ENCODE results near the gene USP13.
A peak's percentile ranks its signal among the peaks of the same experiment; 100 is the strongest.

The USP13 gene

GRCh38 chr3:179811321-179812095 lies 158.7 kb downstream of the USP13 start:
- H3K36me3 ChIP-seq (ENCODE audit: insufficient read depth): no peaks in the 10 kb centered on the region
- H3K27me3 ChIP-seq (ENCODE audit: insufficient read depth, low read depth): no peaks in the 10 kb centered on the region
- no peaks in the 10 kb centered on the region for H4K20me1 ChIP-seq (ENCODE audit: insufficient read depth)
- no peak overlapping the region for H3K27ac ChIP-seq
- no peak overlapping the region for H3K4me3 ChIP-seq (IDR thresholded peaks at IDR 0.05; ENCODE audit: insufficient read depth, low read depth, low read length)
- H3K4me2 ChIP-seq: no peak overlapping the region
- no peaks in the 10 kb centered on the region for H3K79me2 ChIP-seq (ENCODE audit: insufficient read depth, low read depth)
- H3K9ac ChIP-seq: no peak overlapping the region
- H3K4me1 ChIP-seq (ENCODE audit: low read depth, poor library complexity, severe bottlenecking): no peaks in the 10 kb centered on the region
- peak overlapping the region; percentile 45 for H2AFZ ChIP-seq (ENCODE audit: low read depth)
- TF ChIP-seq, protein P1, sequence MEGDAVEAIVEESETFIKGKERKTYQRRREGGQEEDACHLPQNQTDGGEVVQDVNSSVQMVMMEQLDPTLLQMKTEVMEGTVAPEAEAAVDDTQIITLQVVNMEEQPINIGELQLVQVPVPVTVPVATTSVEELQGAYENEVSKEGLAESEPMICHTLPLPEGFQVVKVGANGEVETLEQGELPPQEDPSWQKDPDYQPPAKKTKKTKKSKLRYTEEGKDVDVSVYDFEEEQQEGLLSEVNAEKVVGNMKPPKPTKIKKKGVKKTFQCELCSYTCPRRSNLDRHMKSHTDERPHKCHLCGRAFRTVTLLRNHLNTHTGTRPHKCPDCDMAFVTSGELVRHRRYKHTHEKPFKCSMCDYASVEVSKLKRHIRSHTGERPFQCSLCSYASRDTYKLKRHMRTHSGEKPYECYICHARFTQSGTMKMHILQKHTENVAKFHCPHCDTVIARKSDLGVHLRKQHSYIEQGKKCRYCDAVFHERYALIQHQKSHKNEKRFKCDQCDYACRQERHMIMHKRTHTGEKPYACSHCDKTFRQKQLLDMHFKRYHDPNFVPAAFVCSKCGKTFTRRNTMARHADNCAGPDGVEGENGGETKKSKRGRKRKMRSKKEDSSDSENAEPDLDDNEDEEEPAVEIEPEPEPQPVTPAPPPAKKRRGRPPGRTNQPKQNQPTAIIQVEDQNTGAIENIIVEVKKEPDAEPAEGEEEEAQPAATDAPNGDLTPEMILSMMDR (conservative IDR thresholded peaks at IDR 0.05; ENCODE audit: low read depth, low read length): peak; percentile 83

DNA sequence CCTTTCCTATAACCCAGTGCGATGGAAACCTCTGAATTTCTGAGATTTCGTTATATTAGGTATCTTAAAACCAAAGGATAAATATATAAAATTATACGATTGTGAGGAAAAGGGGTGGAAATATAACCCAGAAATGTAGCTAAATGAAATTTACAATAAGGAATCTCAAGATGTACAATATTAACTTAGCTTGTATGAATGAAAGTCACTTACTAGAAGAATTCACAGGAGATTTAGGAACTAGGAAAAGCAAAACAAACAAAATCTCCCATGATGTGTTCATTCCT lies 159.2 kb downstream of the USP13 start:
- Histone ChIP-seq H3K27me3 (ENCODE audit: insufficient read depth, low read depth) (no peaks in the 10 kb centered on the region), H3K36me3 (ENCODE audit: insufficient read depth) (no peaks in the 10 kb centered on the region), H4K20me1 (ENCODE audit: insufficient read depth) (no peaks in the 10 kb centered on the region), H3K4me3 (IDR thresholded peaks at IDR 0.05; ENCODE audit: insufficient read depth, low read depth, low read length) (no peak overlapping the region), H3K4me2 (no peak overlapping the region), H3K79me2 (ENCODE audit: insufficient read depth, low read depth) (no peaks in the 10 kb centered on the region), H3K4me1 (ENCODE audit: low read depth, poor library complexity, severe bottlenecking) (no peaks in the 10 kb centered on the region), H3K9ac (no peak overlapping the region), H2AFZ (ENCODE audit: low read depth) (no peak overlapping the region), H3K27ac (no peak overlapping the region)
- TF ChIP-seq, protein P1 (conservative IDR thresholded peaks at IDR 0.05; ENCODE audit: low read depth, low read length): no peak

DNA sequence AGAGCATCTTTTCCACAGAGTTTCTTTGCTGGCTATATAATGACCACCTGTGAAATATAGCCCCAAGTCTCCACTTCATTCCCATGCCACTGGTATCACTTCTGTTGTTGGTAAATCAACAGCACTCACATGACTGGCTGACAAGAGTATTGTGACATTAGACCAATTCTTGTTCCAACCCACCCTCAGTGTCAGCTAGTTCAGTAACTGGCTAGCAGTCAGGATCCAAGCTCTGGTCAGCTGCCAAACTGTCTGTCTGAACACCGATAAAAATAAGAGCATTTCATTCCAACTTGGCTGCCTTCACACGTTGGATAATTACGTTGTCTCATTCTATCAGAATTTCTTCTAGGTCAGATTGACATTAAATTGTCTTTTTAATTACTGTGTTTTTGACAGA lies 166.5 kb downstream of the USP13 start:
- Histone ChIP-seq H3K79me2 (ENCODE audit: insufficient read depth, low read depth) (no peaks in the 10 kb centered on the region), H2AFZ (ENCODE audit: low read depth) (no peak overlapping the region), H3K36me3 (ENCODE audit: insufficient read depth) (no peaks in the 10 kb centered on the region), H4K20me1 (ENCODE audit: insufficient read depth) (no peaks in the 10 kb centered on the region), H3K9ac (no peak overlapping the region), H3K4me1 (ENCODE audit: low read depth, poor library complexity, severe bottlenecking) (no peaks in the 10 kb centered on the region), H3K4me2 (no peak overlapping the region), H3K27ac (no peak overlapping the region), H3K27me3 (ENCODE audit: insufficient read depth, low read depth) (no peaks in the 10 kb centered on the region), H3K4me3 (IDR thresholded peaks at IDR 0.05; ENCODE audit: insufficient read depth, low read depth, low read length) (no peak overlapping the region)
- TF ChIP-seq, protein P1 (conservative IDR thresholded peaks at IDR 0.05; ENCODE audit: low read depth, low read length): no peak

- no peak overlapping the region for H3K4me2 ChIP-seq
- H4K20me1 ChIP-seq (ENCODE audit: insufficient read depth): no peaks in the 10 kb centered on the region
- no peaks in the 10 kb centered on the region for H3K27me3 ChIP-seq (ENCODE audit: insufficient read depth, low read depth)
- H3K79me2 ChIP-seq (ENCODE audit: insufficient read depth, low read depth): no peaks in the 10 kb centered on the region
- no peak overlapping the region for H2AFZ ChIP-seq (ENCODE audit: low read depth)
- no peak overlapping the region for H3K9ac ChIP-seq
- no peak overlapping the region for H3K4me3 ChIP-seq (IDR thresholded peaks at IDR 0.05; ENCODE audit: insufficient read depth, low read depth, low read length)
- no peaks in the 10 kb centered on the region for H3K4me1 ChIP-seq (ENCODE audit: low read depth, poor library complexity, severe bottlenecking)
- H3K36me3 ChIP-seq (ENCODE audit: insufficient read depth): no peaks in the 10 kb centered on the region
- H3K27ac ChIP-seq: no peak overlapping the region
- TF ChIP-seq, protein P1 (conservative IDR thresholded peaks at IDR 0.05; ENCODE audit: low read depth, low read length): no peak
Observed at GRCh38 chr3:179822296-179822695, 169.5 kb downstream of the USP13 start.
